ENCODE results near the gene KISS1R. TPM values are rescaled to one million over a fixed set of nuclear protein-coding genes. Genes with fewer than 3 reads are reported as not detected.

KISS1R gene
- total and polyA plus RNA-seq, 2 donors from 2014 or later, result 0.69 TPM; not detected in 1

DNA sequence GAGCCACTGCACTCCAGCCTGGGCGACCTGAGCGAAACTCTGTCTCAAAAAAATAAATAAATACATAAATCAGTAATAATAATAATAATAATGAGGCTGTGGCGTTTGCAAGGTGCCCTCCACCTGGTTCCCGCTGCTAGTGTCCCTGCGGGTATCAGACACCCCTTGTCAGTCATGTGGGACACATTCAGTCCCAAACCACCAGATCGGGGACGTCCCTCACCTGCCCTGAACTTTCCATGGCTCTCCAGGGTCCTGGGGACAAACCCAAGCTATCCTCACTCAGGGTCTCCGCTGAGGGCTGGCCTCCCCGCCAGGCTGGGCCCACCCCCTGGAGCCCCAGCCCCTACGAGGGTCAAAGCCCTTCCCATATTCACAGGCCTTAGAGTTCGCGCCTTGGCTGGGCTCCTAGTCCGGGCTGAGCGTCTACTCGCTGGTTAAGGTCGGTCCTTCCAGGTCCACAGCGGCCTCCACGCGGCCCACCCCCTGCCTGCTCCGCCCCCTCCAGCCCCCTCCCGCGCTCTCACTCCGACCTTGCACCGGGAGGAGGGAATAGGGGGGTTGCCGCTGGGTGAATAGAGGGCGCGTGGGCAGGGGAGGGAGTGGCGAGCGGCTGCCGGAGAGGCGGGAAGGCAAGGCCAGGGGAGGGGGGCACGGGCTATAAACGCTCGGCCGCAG lies 349 bp upstream of the KISS1R start:
- H3K9ac ChIP-seq (ENCODE audit: low read length in 3 of 3), result no peak overlapping the region
- FAIRE-seq, result no peak
- DNase-seq, result peak in 4 of 5 donors; percentile 86 to 93 (median 90)
- no peak overlapping the region for H3K4me3 ChIP-seq (ENCODE audit: low read length in 3 of 3)
- H3K36me3 ChIP-seq (ENCODE audit: control insufficient read depth in 2 of 3, insufficient read depth in 3 of 3, low read length in 3 of 3), result no peaks in the 10 kb centered on the region
- TF ChIP-seq CTCF (IDR thresholded peaks at IDR 0.05; ENCODE audit: borderline replicate concordance, extremely low read depth, insufficient read depth), result no peak
- no peaks in the 10 kb centered on the region for H3K9me3 ChIP-seq (ENCODE audit: control insufficient read depth in 2 of 3, insufficient read depth in 1 of 3, low read length in 3 of 3)
- H3K27ac ChIP-seq (ENCODE audit: low read depth in 2 of 2, low read length in 2 of 2), result no peak overlapping the region
- intact Hi-C loops (cut with DNase I), result no loop called here
- peaks cover 9% of the 10 kb centered on the region for H3K27me3 ChIP-seq (ENCODE audit: control insufficient read depth, insufficient read depth, low read length)
- H3K4me1 ChIP-seq (ENCODE audit: control insufficient read depth in 2 of 3, insufficient read depth in 2 of 3, low read depth in 1 of 3, low read length in 3 of 3), result peaks cover 0 to 11% (median 3%) of the 10 kb centered on the region in 3 donors

GRCh38 chr19:918152-918437 lies 962 bp downstream of the KISS1R start:
- no peak overlapping the region for H3K4me3 ChIP-seq (ENCODE audit: low read length in 3 of 3)
- no peak overlapping the region for H3K27ac ChIP-seq (ENCODE audit: low read depth in 2 of 2, low read length in 2 of 2)
- H3K9ac ChIP-seq (ENCODE audit: low read length in 3 of 3), result no peak overlapping the region
- no peak for TF ChIP-seq CTCF (IDR thresholded peaks at IDR 0.05; ENCODE audit: borderline replicate concordance, extremely low read depth, insufficient read depth)
- no peak for DNase-seq
- H3K4me1 ChIP-seq (ENCODE audit: control insufficient read depth in 2 of 3, insufficient read depth in 2 of 3, low read depth in 1 of 3, low read length in 3 of 3), result peaks cover 0 to 11% (median 3%) of the 10 kb centered on the region in 3 donors
- no peaks in the 10 kb centered on the region for H3K9me3 ChIP-seq (ENCODE audit: control insufficient read depth in 2 of 3, insufficient read depth in 1 of 3, low read length in 3 of 3)
- H3K27me3 ChIP-seq (ENCODE audit: control insufficient read depth, insufficient read depth, low read length), result peaks cover 9% of the 10 kb centered on the region
- intact Hi-C loops (cut with DNase I), result no loop called here
- FAIRE-seq, result no peak
- H3K36me3 ChIP-seq (ENCODE audit: control insufficient read depth in 2 of 3, insufficient read depth in 3 of 3, low read length in 3 of 3), result no peaks in the 10 kb centered on the region

GRCh38 chr19:918481-919198 lies 1.5 kb downstream of the KISS1R start:
- TF ChIP-seq CTCF (IDR thresholded peaks at IDR 0.05; ENCODE audit: borderline replicate concordance, extremely low read depth, insufficient read depth), result no peak
- intact Hi-C loops (cut with DNase I), result no loop called here
- H3K27me3 ChIP-seq (ENCODE audit: control insufficient read depth, insufficient read depth, low read length), result peaks cover 9% of the 10 kb centered on the region
- no peak overlapping the region for H3K4me3 ChIP-seq (ENCODE audit: low read length in 3 of 3)
- no peak overlapping the region for H3K9ac ChIP-seq (ENCODE audit: low read length in 3 of 3)
- H3K27ac ChIP-seq (ENCODE audit: low read depth in 2 of 2, low read length in 2 of 2), result no peak overlapping the region
- FAIRE-seq (no peak), DNase-seq (peak in 1 of 5 donors; percentile 82)
- peaks cover 0 to 11% (median 1%) of the 10 kb centered on the region in 3 donors for H3K4me1 ChIP-seq (ENCODE audit: control insufficient read depth in 2 of 3, insufficient read depth in 2 of 3, low read depth in 1 of 3, low read length in 3 of 3)
- no peaks in the 10 kb centered on the region for H3K36me3 ChIP-seq (ENCODE audit: control insufficient read depth in 2 of 3, insufficient read depth in 3 of 3, low read length in 3 of 3)
- H3K9me3 ChIP-seq (ENCODE audit: control insufficient read depth in 2 of 3, insufficient read depth in 1 of 3, low read length in 3 of 3), result no peaks in the 10 kb centered on the region
